Activated naive CD4-positive, alpha-beta T cell treated with anti-CD3 and anti-CD28 coated beads for 36 hours (primary cell): ENCODE results near the gene ABO. TPM values are rescaled to one million over a fixed set of nuclear protein-coding genes. Genes with fewer than 3 reads are reported as not detected.
"Not testable (repeated sequence)": the region's sequence is repeated elsewhere in the genome, so short reads cannot be mapped to it uniquely, and the experiment has no call there.

Experiments
- CTCF ChIA-PET: fragments of 350-600 bp; sonication (Branson Sonifier 250); formaldehyde crosslinking; loops from one replicate; lab custom pipeline; 2021; ENCODE audit warnings: antibody characterized with exemption; lab: Charles Lee
- DNase-seq: peaks from one replicate; pipeline ENCODE4 v3.0.0-alpha.2; 2020
- H3K27ac Mint-ChIP-seq: one replicate; pipeline ENCODE4 v1.8.0; 2021; ENCODE audit warnings: mild to moderate bottlenecking, mixed read lengths
- H3K27me3 Mint-ChIP-seq: one replicate; pipeline ENCODE4 v1.8.0; 2021; ENCODE audit warnings: low read depth, mixed read lengths
- H3K36me3 Mint-ChIP-seq: one replicate; pipeline ENCODE4 v1.8.0; 2021; ENCODE audit warnings: low read depth, mixed read lengths
- H3K4me1 Mint-ChIP-seq: one replicate; pipeline ENCODE4 v1.8.0; 2021; ENCODE audit warnings: low read depth, mixed read lengths
- H3K4me3 Mint-ChIP-seq: one replicate; pipeline ENCODE4 v1.8.0; 2021; ENCODE audit warnings: mild to moderate bottlenecking, moderate library complexity, mixed read lengths
- H3K9me3 Mint-ChIP-seq: one replicate; pipeline ENCODE4 v1.8.0; 2021; ENCODE audit warnings: mixed read lengths
- intact Hi-C: fragments of 100-400 bp; cut with micrococcal nuclease; formaldehyde crosslinking; loops from one replicate; pipeline ENCODE4 v1.15.1; 2023
- total RNA-seq, 2 experiments: library from RNA; stranded (reverse); gene quantifications; one replicate each; pipeline ENCODE4 v1.2.3, GENCODE V29; 2021

The ABO gene
- total RNA-seq, 2 experiments from 2014 or later: not detected

GRCh38 chr9:133246991-133247390 lies 28.0 kb downstream of the ABO start:
- Mint-ChIP-seq H3K27ac (no peak overlapping the region), H3K27me3 (peaks cover 8% of the 10 kb centered on the region), H3K4me1 (no peaks in the 10 kb centered on the region), H3K4me3 (no peak overlapping the region), H3K36me3 (no peaks in the 10 kb centered on the region), H3K9me3 (no peaks in the 10 kb centered on the region)
- CTCF ChIA-PET: interaction anchor here (0.9 kb wide), 1 partner anchor 60 kb away, joined by 3 read pairs; no protein-coding TSS in a partner anchor
- no peak for DNase-seq
- intact Hi-C loops: no loop called here

GRCh38 chr9:133246562-133246961 lies 28.4 kb downstream of the ABO start:
- Mint-ChIP-seq H3K27me3 (peaks cover 8% of the 10 kb centered on the region), H3K36me3 (no peaks in the 10 kb centered on the region)

GRCh38 chr9:133242991-133243390 lies 32.0 kb downstream of the ABO start:
- DNase-seq: no peak
- intact Hi-C loops: no loop called here
- Mint-ChIP-seq H3K4me3 (no peak overlapping the region), H3K9me3 (no peaks in the 10 kb centered on the region), H3K27me3 (peaks cover 15% of the 10 kb centered on the region), H3K4me1 (peaks cover 6% of the 10 kb centered on the region), H3K27ac (no peak overlapping the region), H3K36me3 (no peaks in the 10 kb centered on the region)
- CTCF ChIA-PET: no interaction called here

More at GRCh38 chr9:133246562-133246961, 28.4 kb downstream of the ABO start:
- DNase-seq: no peak
- Mint-ChIP-seq H3K9me3 (no peaks in the 10 kb centered on the region), H3K4me3 (no peak overlapping the region), H3K4me1 (no peaks in the 10 kb centered on the region), H3K27ac (no peak overlapping the region)
- CTCF ChIA-PET: interaction anchor here (0.9 kb wide), 1 partner anchor 60 kb away, joined by 3 read pairs; no protein-coding TSS in a partner anchor
- intact Hi-C loops: no loop called here

- no peaks in the 10 kb centered on the region for H3K36me3 Mint-ChIP-seq
- no peak for DNase-seq
- peaks cover 19% of the 10 kb centered on the region for H3K27me3 Mint-ChIP-seq
- CTCF ChIA-PET: no interaction called here
- H3K4me3 Mint-ChIP-seq: no peak overlapping the region
- peaks cover 7% of the 10 kb centered on the region for H3K4me1 Mint-ChIP-seq
- no peak overlapping the region for H3K27ac Mint-ChIP-seq
- H3K9me3 Mint-ChIP-seq: no peaks in the 10 kb centered on the region
- intact Hi-C loops: no loop called here
Observed at GRCh38 chr9:133242241-133242640, 32.8 kb downstream of the ABO start.

- DNase-seq: no peak
- Mint-ChIP-seq H3K27ac (no peak overlapping the region), H3K4me1 (peaks cover 7% of the 10 kb centered on the region), H3K4me3 (no peak overlapping the region), H3K27me3 (peaks cover 21% of the 10 kb centered on the region), H3K9me3 (no peaks in the 10 kb centered on the region), H3K36me3 (no peaks in the 10 kb centered on the region)
- intact Hi-C loops: loop anchor here (2.0 to 5.0 kb wide), 3 partner anchors 52 to 247 kb away; no protein-coding TSS in a partner anchor
- CTCF ChIA-PET: interaction anchor here (0.9 to 2.7 kb wide), 12 partner anchors 9 to 462 kb away, joined by 3 to 21 read pairs (median 4); no protein-coding TSS in a partner anchor
Observed at GRCh38 chr9:133239533-133240090, 35.4 kb downstream of the ABO start.

GRCh38 chr9:133238851-133239532 lies 36.0 kb downstream of the ABO start:
- peak overlapping the region; percentile 44 for H3K4me3 Mint-ChIP-seq
- H3K27me3 Mint-ChIP-seq: peaks cover 21% of the 10 kb centered on the region
- peaks cover 7% of the 10 kb centered on the region for H3K4me1 Mint-ChIP-seq
- CTCF ChIA-PET: interaction anchor here (0.6 to 2.7 kb wide), 16 partner anchors 9 to 462 kb away, joined by 3 to 21 read pairs (median 3); no protein-coding TSS in a partner anchor
- H3K36me3 Mint-ChIP-seq: no peaks in the 10 kb centered on the region
- DNase-seq: peak; percentile 83
- intact Hi-C loops: loop anchor here (2.0 to 5.0 kb wide), 3 partner anchors 52 to 248 kb away; no protein-coding TSS in a partner anchor
- H3K9me3 Mint-ChIP-seq: no peaks in the 10 kb centered on the region
- H3K27ac Mint-ChIP-seq: no peak overlapping the region

GRCh38 chr9:133238272-133238850 lies 36.6 kb downstream of the ABO start:
- CTCF ChIA-PET: interaction anchor here (0.6 to 2.7 kb wide), 16 partner anchors 9 to 463 kb away, joined by 3 to 21 read pairs (median 3); no protein-coding TSS in a partner anchor
- DNase-seq: peak; percentile 15
- Mint-ChIP-seq H3K4me1 (peaks cover 7% of the 10 kb centered on the region), H3K27me3 (peaks cover 19% of the 10 kb centered on the region), H3K9me3 (no peaks in the 10 kb centered on the region), H3K4me3 (peak overlapping the region; percentile 44), H3K27ac (no peak overlapping the region), H3K36me3 (no peaks in the 10 kb centered on the region)
- intact Hi-C loops: loop anchor here (2.0 to 5.0 kb wide), 3 partner anchors 51 to 248 kb away; no protein-coding TSS in a partner anchor

GRCh38 chr9:133237035-133237731 lies 37.8 kb downstream of the ABO start:
- CTCF ChIA-PET: no interaction called here
- H3K27me3 Mint-ChIP-seq: peaks cover 19% of the 10 kb centered on the region
- peaks cover 7% of the 10 kb centered on the region for H3K4me1 Mint-ChIP-seq
- H3K27ac Mint-ChIP-seq: no peak overlapping the region
- H3K9me3 Mint-ChIP-seq: no peaks in the 10 kb centered on the region
- no peak for DNase-seq
- H3K4me3 Mint-ChIP-seq: no peak overlapping the region
- intact Hi-C loops: loop anchor here (5.0 kb wide), 1 partner anchor 50 kb away; no protein-coding TSS in a partner anchor
- no peaks in the 10 kb centered on the region for H3K36me3 Mint-ChIP-seq

- H3K4me1 Mint-ChIP-seq, H3K36me3 Mint-ChIP-seq, CTCF ChIA-PET, H3K27ac Mint-ChIP-seq, H3K9me3 Mint-ChIP-seq, H3K4me3 Mint-ChIP-seq, DNase-seq: not testable (repeated sequence)
- peaks cover 19% of the 10 kb centered on the region for H3K27me3 Mint-ChIP-seq
- intact Hi-C loops: loop anchor here (5.0 kb wide), 1 partner anchor 49 kb away; no protein-coding TSS in a partner anchor
Observed at GRCh38 chr9:133236291-133237034, 38.5 kb downstream of the ABO start.

- Mint-ChIP-seq H3K9me3 (no peaks in the 10 kb centered on the region), H3K4me1 (peaks cover 7% of the 10 kb centered on the region), H3K4me3 (no peak overlapping the region), H3K27me3 (peaks cover 19% of the 10 kb centered on the region), H3K36me3 (no peaks in the 10 kb centered on the region), H3K27ac (no peak overlapping the region)
- CTCF ChIA-PET: no interaction called here
- intact Hi-C loops: loop anchor here (5.0 kb wide), 1 partner anchor 48 kb away; no protein-coding TSS in a partner anchor
- no peak for DNase-seq
Observed at GRCh38 chr9:133235549-133236222, 39.3 kb downstream of the ABO start.
